Measurements from ENCODE around the gene RIN3.

DNA sequence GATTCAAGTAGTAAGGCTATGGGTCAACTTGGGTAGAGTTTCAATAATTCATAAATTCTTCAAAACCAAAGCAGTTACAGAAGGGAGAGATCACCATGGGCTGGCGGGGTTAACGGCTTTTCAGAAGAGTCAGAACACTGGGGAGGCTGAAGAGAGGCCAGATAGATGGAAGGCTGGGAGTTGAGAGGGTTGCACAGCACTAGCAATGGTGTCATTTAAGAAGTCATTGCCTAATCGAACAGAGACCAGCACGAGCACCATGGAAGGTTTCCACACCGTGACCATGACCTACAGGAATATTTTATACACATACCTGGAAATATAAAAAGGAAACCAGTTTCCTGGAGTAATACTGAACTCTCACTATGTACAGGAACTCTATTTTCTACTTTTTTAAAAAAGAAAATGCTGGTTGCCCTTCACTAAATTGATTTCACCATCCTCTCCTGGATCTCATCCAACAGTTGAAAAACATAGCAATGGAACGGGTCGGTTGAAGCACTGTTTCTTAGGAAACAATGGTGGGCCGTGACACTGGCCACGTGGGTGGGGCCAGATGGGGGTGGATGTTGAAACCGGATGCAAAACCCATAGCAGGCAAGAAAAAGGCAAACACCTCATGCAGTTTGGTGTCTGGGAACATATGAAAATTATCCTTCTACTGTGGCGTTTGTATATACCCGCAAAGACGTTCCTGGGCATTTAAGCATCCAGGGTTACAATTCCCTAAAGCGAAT, 38.0 kb upstream of the RIN3 start:
- TF ChIP-seq, protein P1, sequence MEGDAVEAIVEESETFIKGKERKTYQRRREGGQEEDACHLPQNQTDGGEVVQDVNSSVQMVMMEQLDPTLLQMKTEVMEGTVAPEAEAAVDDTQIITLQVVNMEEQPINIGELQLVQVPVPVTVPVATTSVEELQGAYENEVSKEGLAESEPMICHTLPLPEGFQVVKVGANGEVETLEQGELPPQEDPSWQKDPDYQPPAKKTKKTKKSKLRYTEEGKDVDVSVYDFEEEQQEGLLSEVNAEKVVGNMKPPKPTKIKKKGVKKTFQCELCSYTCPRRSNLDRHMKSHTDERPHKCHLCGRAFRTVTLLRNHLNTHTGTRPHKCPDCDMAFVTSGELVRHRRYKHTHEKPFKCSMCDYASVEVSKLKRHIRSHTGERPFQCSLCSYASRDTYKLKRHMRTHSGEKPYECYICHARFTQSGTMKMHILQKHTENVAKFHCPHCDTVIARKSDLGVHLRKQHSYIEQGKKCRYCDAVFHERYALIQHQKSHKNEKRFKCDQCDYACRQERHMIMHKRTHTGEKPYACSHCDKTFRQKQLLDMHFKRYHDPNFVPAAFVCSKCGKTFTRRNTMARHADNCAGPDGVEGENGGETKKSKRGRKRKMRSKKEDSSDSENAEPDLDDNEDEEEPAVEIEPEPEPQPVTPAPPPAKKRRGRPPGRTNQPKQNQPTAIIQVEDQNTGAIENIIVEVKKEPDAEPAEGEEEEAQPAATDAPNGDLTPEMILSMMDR (conservative IDR thresholded peaks at IDR 0.05) = no peak
- no peak for TF ChIP-seq EZH2 (IDR thresholded peaks at IDR 0.05; ENCODE audit: low read depth)
